Right cardiac atrium (tissue), 5 donors: ENCODE data around the gene SIGLEC14. TPM values are rescaled to one million over a fixed set of nuclear protein-coding genes. Genes with fewer than 3 reads are reported as not detected.
A peak's percentile ranks its signal among the peaks of the same experiment; 100 is the strongest.
"Not testable (repeated sequence)": the region's sequence is repeated elsewhere in the genome, so short reads cannot be mapped to it uniquely, and the experiment has no call there.

Experiments used
- ATAC-seq, 2 donors: fragments of 200-7000 bp; cut with Tn5 transposase; one replicate each; pipeline versions ENCODE4 v1.8.0 to v1.9.1; 2020; ENCODE audit warnings: moderate library complexity in 2 of 2, mild to moderate bottlenecking in 1 of 2
- DNase-seq, 3 donors: peaks; one replicate each; pipeline ENCODE4 v3.0.0-alpha.2; 2020
- H3K27ac ChIP-seq: one replicate; pipeline ENCODE4 v1.5.1; 2013; ENCODE audit warnings: mild to moderate bottlenecking, low read length, control low read depth, moderate library complexity
- H3K27me3 ChIP-seq: one replicate; pipeline ENCODE4 v1.6.1; 2013; ENCODE audit not compliant: control insufficient read depth, insufficient read depth
- H3K4me1 ChIP-seq: one replicate; pipeline ENCODE4 v1.6.1; 2013; ENCODE audit warnings: low read length; ENCODE audit not compliant: control insufficient read depth, insufficient read depth
- H3K4me3 ChIP-seq: one replicate; pipeline ENCODE4 v1.5.1; 2013; ENCODE audit warnings: low read length, control low read depth
- H3K9me3 ChIP-seq: one replicate; pipeline ENCODE4 v1.6.1; 2013; ENCODE audit warnings: low read length; ENCODE audit not compliant: control insufficient read depth
- WGBS: extraction: QIAGEN DNeasy Blood & Tissue Kit; methylation state at CpG from one replicate; pipeline ENCODE4 v1.1.7; 2013; 5-methylcytosine and 5-hydroxymethylcytosine counted together
- intact Hi-C, 4 donors: fragments of 100-400 bp; cut with DNase I; formaldehyde crosslinking; loops; one replicate each; pipeline versions ENCODE4 v1.11.0 to v1.14.0; 2022 to 2023
- polyA plus RNA-seq: library from polyadenylated mRNA; stranded (reverse); fragments of 200-250 nt; gene quantifications from one replicate; pipeline ENCODE4 v1.2.3, GENCODE V29; 2013
- total RNA-seq, 4 donors: library from RNA; stranded (reverse); fragmentation: NEBNext Ultra II Directional; extraction: Animal tissue kit (Norgen Biotek cat#: 25700); gene quantifications; one replicate each; pipeline ENCODE4 v1.2.1, GENCODE V29; 2021
- donor health status: healthy with polysubstance abuse.
- donor health status: DM: no; HTN: yes; CAD: no.
- donor health status: DM: no; HTN: no; CAD: no.
- donor health status: DM: no; HTN: yes; CAD: no; lungs with severe emphysema.
- donor health status: DM: yes; HTN: yes; CAD: no.

SIGLEC14 gene
- total and polyA plus RNA-seq, 5 donors = 0.75 to 5.5 (median 3.7) TPM

GRCh38 chr19:51640386-51640785, 6.2 kb downstream of the SIGLEC14 start:
- intact Hi-C loops = no loop called here
- H3K27me3 ChIP-seq = no peaks in the 10 kb centered on the region
- no peaks in the 10 kb centered on the region for H3K9me3 ChIP-seq
- no peak overlapping the region for H3K27ac ChIP-seq
- 87% methylated on average over 3 of the region's 3 CpGs for WGBS
- no peak overlapping the region for H3K4me3 ChIP-seq
- ATAC-seq (no peak), DNase-seq (no peak)
- H3K4me1 ChIP-seq = no peaks in the 10 kb centered on the region

- intact Hi-C loops = no loop called here
- no peak for ATAC-seq
These were observed 6.7 kb downstream of the SIGLEC14 start for GRCh38 chr19:51639916-51640315.

GRCh38 chr19:51637362-51637978, 9.2 kb downstream of the SIGLEC14 start:
- WGBS = 18% methylated on average over 5 of the region's 5 CpGs
- intact Hi-C loops = no loop called here
- Histone ChIP-seq H3K27me3 (no peaks in the 10 kb centered on the region), H3K4me1 (no peaks in the 10 kb centered on the region), H3K4me3 (no peak overlapping the region), H3K27ac (no peak overlapping the region), H3K9me3 (no peaks in the 10 kb centered on the region)
- no peak for DNase-seq
- no peak for ATAC-seq

More at GRCh38 chr19:51639916-51640315, 6.7 kb downstream of the SIGLEC14 start:
- Histone ChIP-seq H3K4me3 (no peak overlapping the region), H3K27ac (no peak overlapping the region), H3K27me3 (no peaks in the 10 kb centered on the region), H3K9me3 (no peaks in the 10 kb centered on the region), H3K4me1 (no peaks in the 10 kb centered on the region)
- no peak for DNase-seq
- 70% methylated on average over 4 of the region's 4 CpGs for WGBS

- intact Hi-C loops = no loop called here
- DNase-seq (no peak), ATAC-seq (no peak)
- no peak overlapping the region for H3K27ac ChIP-seq
- no peaks in the 10 kb centered on the region for H3K9me3 ChIP-seq
- H3K4me3 ChIP-seq = no peak overlapping the region
- no peaks in the 10 kb centered on the region for H3K27me3 ChIP-seq
- WGBS = 70% methylated on average over 5 of the region's 5 CpGs
- H3K4me1 ChIP-seq = no peaks in the 10 kb centered on the region
These were observed 14.5 kb downstream of the SIGLEC14 start for GRCh38 chr19:51632126-51632525.

GRCh38 chr19:51630315-51630714, 16.3 kb downstream of the SIGLEC14 start, which contains the start of gene SIGLEC5:
SIGLEC5 (minus strand) TSS chr19:51630401; CDS start chr19:51630335, 66 bp downstream.
- 46% methylated on average over 10 of the region's 13 CpGs for WGBS
- H3K27me3 ChIP-seq, intact Hi-C loops, H3K9me3 ChIP-seq, H3K4me1 ChIP-seq, H3K27ac ChIP-seq, H3K4me3 ChIP-seq: not testable (repeated sequence)
- DNase-seq (peak in 2 of 3 donors; percentile 23 to 57), ATAC-seq (peak; percentile 40 to 72)

GRCh38 chr19:51628153-51628939, 18.3 kb downstream of the SIGLEC14 start:
- H3K9me3 ChIP-seq = no peaks in the 10 kb centered on the region
- no peaks in the 10 kb centered on the region for H3K4me1 ChIP-seq
- ATAC-seq (no peak), DNase-seq (no peak)
- 77% methylated on average over 14 of the region's 14 CpGs for WGBS
- intact Hi-C loops = no loop called here
- H3K27me3 ChIP-seq = no peaks in the 10 kb centered on the region
- no peak overlapping the region for H3K27ac ChIP-seq
- no peak overlapping the region for H3K4me3 ChIP-seq

GRCh38 chr19:51627491-51628138, 19.0 kb downstream of the SIGLEC14 start:
- DNase-seq = no peak
- WGBS = 62% methylated on average over 16 of the region's 16 CpGs
- ATAC-seq = no peak
- Histone ChIP-seq H3K4me3 (no peak overlapping the region), H3K27ac (no peak overlapping the region), H3K4me1 (no peaks in the 10 kb centered on the region), H3K27me3 (no peaks in the 10 kb centered on the region), H3K9me3 (no peaks in the 10 kb centered on the region)
- intact Hi-C loops = no loop called here

GRCh38 chr19:51626675-51627074, 19.9 kb downstream of the SIGLEC14 start:
- Histone ChIP-seq H3K27ac (no peak overlapping the region), H3K9me3 (no peaks in the 10 kb centered on the region), H3K4me1 (no peaks in the 10 kb centered on the region), H3K27me3 (no peaks in the 10 kb centered on the region), H3K4me3 (no peak overlapping the region)
- no peak for ATAC-seq
- intact Hi-C loops = no loop called here
- no peak for DNase-seq
- 46% methylated on average over 2 of the region's 2 CpGs for WGBS

- Histone ChIP-seq H3K4me1 (no peaks in the 10 kb centered on the region), H3K27ac (no peak overlapping the region), H3K4me3 (no peak overlapping the region), H3K27me3 (no peaks in the 10 kb centered on the region), H3K9me3 (no peaks in the 10 kb centered on the region)
- intact Hi-C loops = no loop called here
- WGBS = 38% methylated on average over 2 of the region's 2 CpGs
- DNase-seq (no peak), ATAC-seq (no peak)
These were observed 25.4 kb downstream of the SIGLEC14 start for GRCh38 chr19:51621178-51621577.

- DNase-seq (no peak), ATAC-seq (no peak)
- no peak overlapping the region for H3K4me3 ChIP-seq
- intact Hi-C loops = no loop called here
- no peak overlapping the region for H3K27ac ChIP-seq
- H3K27me3 ChIP-seq = no peaks in the 10 kb centered on the region
- 77% methylated on average over 7 of the region's 7 CpGs for WGBS
- no peaks in the 10 kb centered on the region for H3K4me1 ChIP-seq
- H3K9me3 ChIP-seq = peaks cover 6% of the 10 kb centered on the region
These were observed 30.6 kb downstream of the SIGLEC14 start for GRCh38 chr19:51615991-51616390.

- intact Hi-C loops = no loop called here
- ATAC-seq = no peak
- H3K27ac ChIP-seq = no peak overlapping the region
- no peak overlapping the region for H3K4me3 ChIP-seq
- H3K4me1 ChIP-seq = no peaks in the 10 kb centered on the region
- no peak for DNase-seq
- no peaks in the 10 kb centered on the region for H3K27me3 ChIP-seq
- H3K9me3 ChIP-seq = peaks cover 6% of the 10 kb centered on the region
- 67% methylated on average over 5 of the region's 5 CpGs for WGBS
These were observed 31.8 kb downstream of the SIGLEC14 start for GRCh38 chr19:51614789-51615188.
